DOHH2 (cell line): ENCODE measurements around the gene TNNC1.

Source experiments
- H3F3A ChIP-seq: fragments of 200-600 bp; sonication (generic), shearing (Covaris generic); 2 replicates; pipeline ENCODE4 v1.6.0; 2016; ENCODE audit warnings: antibody characterized with exemption, mild to moderate bottlenecking; ENCODE audit not compliant: control insufficient read depth, insufficient read depth
- H3K27ac ChIP-seq: fragments of 200-600 bp; sonication (generic); 2 replicates; pipeline ENCODE4 v1.5.1; 2014; ENCODE audit warnings: low read depth, mild to moderate bottlenecking, low read length, moderate library complexity
- H3K27me3 ChIP-seq: fragments of 200-600 bp; sonication (generic); 2 replicates; pipeline ENCODE4 v1.6.1; 2014; ENCODE audit warnings: mild to moderate bottlenecking, low read length, mixed read lengths; ENCODE audit not compliant: control insufficient read depth
- H3K36me3 ChIP-seq: fragments of 200-600 bp; sonication (generic); 2 replicates; pipeline ENCODE4 v1.6.1; 2014; ENCODE audit warnings: mild to moderate bottlenecking, low read length, moderate library complexity, mixed read lengths; ENCODE audit not compliant: control insufficient read depth
- H3K4me1 ChIP-seq: fragments of 200-600 bp; sonication (generic); 2 replicates; pipeline ENCODE4 v1.6.1; 2014; ENCODE audit warnings: mild to moderate bottlenecking, low read length, mixed read lengths; ENCODE audit not compliant: control insufficient read depth
- H3K4me2 ChIP-seq: fragments of 200-600 bp; sonication (generic); 2 replicates; pipeline ENCODE4 v1.6.0; 2014; ENCODE audit warnings: mild to moderate bottlenecking, low read length, moderate library complexity
- H3K4me3 ChIP-seq: fragments of 200-600 bp; sonication (generic); 2 replicates; pipeline ENCODE4 v1.5.1; 2014; ENCODE audit warnings: mild to moderate bottlenecking, low read length, mixed read lengths
- H3K79me2 ChIP-seq: fragments of 200-600 bp; sonication (generic); 2 replicates; pipeline ENCODE4 v1.6.1; 2014; ENCODE audit warnings: mild to moderate bottlenecking, low read length, mixed read lengths; ENCODE audit not compliant: control insufficient read depth
- H3K9me2 ChIP-seq: fragments of 200-600 bp; sonication (generic); replicated peaks from 2 replicates; pipeline ENCODE4 v1.6.1; 2014; ENCODE audit warnings: mild to moderate bottlenecking, low read length, mixed read lengths; ENCODE audit not compliant: control insufficient read depth
- H3K9me3 ChIP-seq: fragments of 200-600 bp; sonication (generic); 2 replicates; pipeline ENCODE4 v1.6.1; 2014; ENCODE audit warnings: antibody characterized with exemption, low read length, mixed read lengths; ENCODE audit not compliant: control insufficient read depth, insufficient read depth
- H4K20me1 ChIP-seq: fragments of 200-600 bp; sonication (generic); 2 replicates; pipeline ENCODE4 v1.6.0; 2014; ENCODE audit warnings: low read depth, mild to moderate bottlenecking, antibody characterized with exemption, low read length, moderate library complexity; ENCODE audit not compliant: control insufficient read depth, insufficient read depth
- CTCF ChIP-seq: fragments of 200-600 bp; sonication (generic); IDR thresholded peaks from one replicate; pipeline ENCODE4 v1.5.1; 2014; ENCODE audit warnings: antibody characterized with exemption, mild to moderate bottlenecking, low read depth, low read length; ENCODE audit not compliant: poor library complexity, severe bottlenecking
- EZH2phosphoT487 ChIP-seq: fragments of 200-600 bp; sonication (generic); IDR thresholded peaks from 2 replicates; pipeline ENCODE4 v1.6.1; 2017; ENCODE audit warnings: borderline replicate concordance, mild to moderate bottlenecking, antibody characterized with exemption, low read length, moderate library complexity, mixed read lengths

Gene TNNC1

GRCh38 chr3:52477076-52477795 is 23.4 kb upstream of the TNNC1 start:
- TF ChIP-seq EZH2phosphoT487 (no peak), CTCF (no peak)
- no peaks in the 10 kb centered on the region for H4K20me1 ChIP-seq
- no peak overlapping the region for H3K27ac ChIP-seq
- no peaks in the 10 kb centered on the region for H3F3A ChIP-seq
- no peaks in the 10 kb centered on the region for H3K9me2 ChIP-seq
- H3K36me3 ChIP-seq, result peaks cover 89% of the 10 kb centered on the region
- H3K79me2 ChIP-seq, result no peaks in the 10 kb centered on the region
- H3K4me3 ChIP-seq, result no peak overlapping the region
- H3K4me2 ChIP-seq, result no peak overlapping the region
- H3K9me3 ChIP-seq, result no peaks in the 10 kb centered on the region
- no peaks in the 10 kb centered on the region for H3K4me1 ChIP-seq
- no peaks in the 10 kb centered on the region for H3K27me3 ChIP-seq

GRCh38 chr3:52473026-52473425 is 19.2 kb upstream of the TNNC1 start:
- H3K4me1 ChIP-seq, result no peaks in the 10 kb centered on the region
- H3K4me2 ChIP-seq, result no peak overlapping the region
- H3K36me3 ChIP-seq, result peaks cover 59% of the 10 kb centered on the region
- no peaks in the 10 kb centered on the region for H3K9me2 ChIP-seq
- TF ChIP-seq EZH2phosphoT487 (no peak), CTCF (no peak)
- no peaks in the 10 kb centered on the region for H4K20me1 ChIP-seq
- H3K27me3 ChIP-seq, result no peaks in the 10 kb centered on the region
- no peak overlapping the region for H3K27ac ChIP-seq
- H3K79me2 ChIP-seq, result no peaks in the 10 kb centered on the region
- H3F3A ChIP-seq, result no peaks in the 10 kb centered on the region
- no peaks in the 10 kb centered on the region for H3K9me3 ChIP-seq
- H3K4me3 ChIP-seq, result no peak overlapping the region

GRCh38 chr3:52472239-52473000 is 18.6 kb upstream of the TNNC1 start:
- no peaks in the 10 kb centered on the region for H3K9me2 ChIP-seq
- no peaks in the 10 kb centered on the region for H3F3A ChIP-seq
- H3K4me3 ChIP-seq, result no peak overlapping the region
- H3K4me2 ChIP-seq, result no peak overlapping the region
- no peaks in the 10 kb centered on the region for H3K4me1 ChIP-seq
- peaks cover 53% of the 10 kb centered on the region for H3K36me3 ChIP-seq
- H3K79me2 ChIP-seq, result no peaks in the 10 kb centered on the region
- TF ChIP-seq EZH2phosphoT487 (no peak), CTCF (peak; percentile 7)
- H4K20me1 ChIP-seq, result no peaks in the 10 kb centered on the region
- H3K27ac ChIP-seq, result no peak overlapping the region
- no peaks in the 10 kb centered on the region for H3K9me3 ChIP-seq
- no peaks in the 10 kb centered on the region for H3K27me3 ChIP-seq
